Measurements from ENCODE around the gene ACER2.

The ACER2 gene

DNA sequence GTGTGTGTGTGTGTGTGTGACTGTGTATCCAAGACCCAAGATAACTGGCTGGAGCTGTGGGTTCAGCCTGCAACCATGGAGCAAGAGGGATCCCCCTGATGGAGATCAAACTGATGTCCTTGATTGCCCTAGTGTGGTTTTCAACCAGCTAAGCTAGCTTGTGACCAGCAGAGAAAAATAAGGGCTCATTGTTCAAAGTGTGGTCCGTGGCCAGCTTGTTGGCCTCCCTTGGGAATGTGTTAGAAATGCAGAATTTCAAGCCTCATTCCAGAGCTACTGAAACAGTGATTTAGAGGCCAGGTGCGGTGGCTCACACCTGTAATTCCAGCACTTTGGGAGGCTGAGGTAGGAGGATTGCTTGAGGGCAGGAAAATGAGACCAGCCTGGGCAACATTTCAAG lies 79.9 kb downstream of the ACER2 start:
- DNase-seq: no peak

DNA sequence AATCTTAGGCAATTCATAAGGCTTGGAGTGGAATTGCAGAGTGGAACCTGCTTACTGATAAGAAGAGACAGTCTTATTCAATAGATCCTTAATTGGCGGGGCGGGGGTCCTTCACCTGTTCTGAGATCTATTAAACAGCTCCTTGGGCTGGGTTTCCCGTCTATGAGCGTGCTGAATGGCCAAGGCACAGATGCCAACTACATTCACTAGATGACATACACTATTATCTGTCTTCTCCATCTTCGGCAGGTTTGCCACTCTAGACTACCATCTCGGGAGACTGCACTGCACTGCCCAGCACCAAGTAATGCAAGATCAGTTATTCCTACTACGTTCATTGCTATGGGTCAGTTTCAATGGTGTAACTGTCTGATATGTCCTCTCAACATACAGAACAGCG lies 81.5 kb downstream of the ACER2 start:
- DNase-seq: no peak

DNA sequence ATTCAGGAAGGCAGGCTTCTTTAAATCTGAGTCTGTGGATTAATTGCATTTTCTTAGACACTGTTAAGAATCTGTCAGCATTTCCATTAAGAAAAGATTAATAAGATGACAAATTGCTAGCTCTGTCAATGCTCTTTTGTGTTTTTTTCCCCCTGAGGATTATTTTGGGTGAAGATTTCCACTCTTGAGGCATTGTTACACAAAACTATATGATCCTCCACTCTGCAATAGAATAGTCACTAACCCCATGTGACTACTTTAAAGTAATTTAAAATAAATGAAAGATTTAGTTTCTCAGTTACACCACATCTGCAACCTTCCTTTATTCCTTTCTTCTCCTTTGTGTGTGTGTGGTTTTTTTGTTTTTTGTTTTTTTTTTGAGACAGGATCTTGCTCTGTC lies 82.0 kb downstream of the ACER2 start:
- DNase-seq: no peak

DNA sequence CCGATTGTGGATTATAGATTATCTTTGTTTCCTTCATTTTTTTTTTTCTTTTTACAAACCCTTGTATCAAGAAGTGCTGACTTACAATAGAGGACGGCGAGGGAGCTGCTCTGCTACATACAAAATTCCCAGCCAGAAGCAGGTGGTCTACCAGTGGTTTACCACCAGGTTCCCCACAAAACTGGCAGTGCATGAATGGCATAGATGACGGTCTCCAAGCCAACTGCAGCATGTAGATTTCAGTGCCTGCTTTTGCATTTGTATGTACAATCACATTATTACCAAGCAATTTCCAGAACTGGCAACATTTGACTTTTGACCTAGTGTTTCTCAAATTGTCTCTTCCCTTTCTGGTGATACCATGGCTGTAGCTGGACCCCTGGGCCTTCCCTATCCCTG lies 84.0 kb downstream of the ACER2 start:
- DNase-seq: no peak

DNA sequence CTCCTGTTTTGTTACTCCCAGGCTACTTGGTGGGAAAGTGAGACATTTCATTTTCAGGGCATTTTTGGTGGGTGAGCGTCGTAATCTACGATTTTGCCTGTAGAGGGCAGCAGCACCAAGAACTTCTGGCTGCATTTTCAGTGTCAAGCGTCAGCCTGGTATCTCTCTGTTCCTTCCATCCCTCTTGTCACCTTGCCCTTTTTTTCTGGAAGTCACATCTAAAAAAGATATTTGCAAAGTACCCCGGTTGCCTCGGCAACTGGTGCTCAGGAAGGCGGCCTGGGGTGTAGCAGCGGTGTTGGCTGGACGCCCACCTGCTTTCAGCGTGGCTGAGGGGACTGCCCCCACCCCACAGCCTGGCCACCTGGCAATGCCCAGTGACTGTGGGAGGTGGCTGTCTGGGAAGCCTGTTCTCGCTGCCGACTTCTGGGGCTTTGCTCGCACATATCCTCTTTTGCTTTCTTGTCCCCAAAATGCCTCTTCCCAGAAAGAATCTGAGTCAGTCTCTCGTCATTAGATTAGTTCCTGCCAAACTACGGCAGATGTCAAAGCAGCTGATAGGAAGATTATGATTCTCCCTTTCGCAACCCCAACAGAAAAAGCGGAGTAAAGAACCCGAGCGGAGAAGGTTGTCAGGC lies 84.5 kb downstream of the ACER2 start:
- DNase-seq: peak; percentile 56

DNA sequence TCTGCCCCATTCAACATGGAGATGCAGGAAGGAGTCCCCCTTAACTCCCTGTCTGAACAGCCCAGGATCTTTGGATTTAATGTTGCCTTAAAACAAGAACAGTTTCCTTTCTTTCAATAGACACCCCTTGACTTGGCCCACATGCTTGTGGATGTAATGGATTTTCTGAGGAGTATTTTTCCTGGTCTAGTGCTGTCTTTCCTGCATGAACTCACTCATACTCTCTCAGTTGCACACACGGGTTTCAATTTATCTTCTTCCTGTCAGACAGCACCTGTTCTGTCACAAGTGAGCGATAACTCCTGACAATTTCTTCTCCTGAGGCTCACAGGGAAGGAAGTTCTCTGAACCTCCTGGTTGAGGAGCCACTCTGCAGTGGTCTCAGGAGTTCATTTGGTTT lies 85.1 kb downstream of the ACER2 start:
- no peak for DNase-seq

DNA sequence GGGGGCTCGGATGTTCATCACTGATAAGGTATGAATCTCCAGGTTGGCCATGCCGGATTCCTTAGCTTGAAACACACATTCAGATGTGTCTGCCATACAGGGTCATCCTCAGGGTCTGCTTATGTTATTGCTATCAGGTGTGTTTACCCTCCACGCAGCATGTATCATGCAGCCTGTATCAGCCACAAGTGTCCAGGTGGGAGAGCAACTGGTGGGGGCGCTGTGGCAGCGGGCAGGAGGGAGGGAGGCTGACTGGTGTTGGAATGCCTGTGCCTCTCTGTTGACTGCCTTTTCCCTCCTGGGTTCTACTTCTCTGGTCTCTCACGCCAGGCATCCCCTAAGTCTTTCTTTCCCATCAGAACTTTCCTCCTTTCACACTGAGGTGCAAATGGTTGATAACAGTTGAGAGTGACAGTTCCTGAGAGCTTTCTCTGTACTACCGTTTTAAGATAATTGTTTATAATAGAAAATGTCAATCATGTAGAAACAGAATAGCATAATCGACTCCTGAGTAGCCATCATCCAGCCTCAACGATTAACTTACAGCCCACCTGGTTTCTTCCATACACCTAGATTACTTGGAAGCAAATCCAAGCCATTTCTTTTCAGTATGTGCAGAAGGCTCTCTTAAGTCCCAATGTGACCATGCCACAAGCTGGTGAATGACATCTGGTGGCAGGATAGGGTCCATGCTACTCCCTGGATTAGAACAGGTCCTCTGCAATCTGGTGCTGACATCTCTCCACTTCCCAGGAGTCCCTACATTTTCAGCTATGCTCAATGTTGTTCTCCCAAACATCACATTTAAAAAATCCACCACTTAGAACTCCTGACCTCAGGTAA lies 86.6 kb downstream of the ACER2 start:
- no peak for DNase-seq

DNA sequence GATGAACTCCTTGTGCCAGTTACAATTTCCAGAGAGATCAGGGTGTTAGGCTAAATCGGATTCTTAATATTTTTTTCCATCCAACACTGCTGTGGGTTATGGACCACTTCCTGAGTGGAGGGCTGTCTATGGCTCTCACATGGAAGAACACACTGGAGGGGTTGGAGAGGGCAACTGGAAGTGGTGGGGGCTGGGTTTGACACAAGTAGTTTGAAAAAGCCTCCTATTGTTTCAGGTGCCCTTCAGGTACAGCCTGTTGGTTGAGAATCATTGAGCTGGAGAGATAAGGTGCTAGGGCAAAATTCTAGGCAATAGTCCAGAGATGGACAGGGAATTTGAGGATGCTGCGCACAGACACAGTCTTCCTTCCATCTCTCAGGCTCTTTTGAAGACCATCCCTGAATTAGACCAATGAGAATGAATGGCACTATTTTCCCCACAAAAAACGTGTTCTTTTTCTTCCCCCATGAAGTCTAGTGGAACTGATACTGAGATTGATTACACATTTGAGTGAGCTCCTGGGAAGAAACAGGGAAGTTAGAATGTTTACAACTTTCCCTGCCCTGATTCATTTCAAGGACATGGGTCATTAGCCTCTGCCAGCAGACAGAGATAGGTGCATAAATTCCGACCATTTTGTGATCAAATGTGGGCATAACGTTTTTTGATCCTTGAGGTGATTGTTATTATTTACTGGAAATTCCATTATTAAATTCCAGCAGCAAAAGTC lies 87.7 kb downstream of the ACER2 start:
- no peak for DNase-seq

DNA sequence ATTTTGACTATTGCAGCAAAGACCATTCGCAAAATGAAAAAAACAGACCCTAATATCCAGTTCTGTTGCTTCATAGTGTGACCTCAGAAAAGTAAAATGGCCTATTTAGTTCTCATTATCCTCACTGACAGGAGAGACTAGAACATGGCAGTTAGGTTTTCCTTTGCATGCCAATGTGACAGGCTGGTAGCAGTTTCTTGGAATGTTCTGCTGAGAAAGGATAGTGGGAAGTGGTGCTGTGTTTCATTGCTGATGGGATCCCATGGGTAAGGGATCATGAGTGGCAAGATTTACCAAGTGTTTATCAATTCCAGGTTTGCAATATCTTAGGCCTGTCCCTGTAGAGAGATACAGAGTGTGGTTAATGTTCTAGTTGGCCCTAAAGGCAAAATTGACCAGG lies 88.5 kb downstream of the ACER2 start:
- DNase-seq: no peak

DNA sequence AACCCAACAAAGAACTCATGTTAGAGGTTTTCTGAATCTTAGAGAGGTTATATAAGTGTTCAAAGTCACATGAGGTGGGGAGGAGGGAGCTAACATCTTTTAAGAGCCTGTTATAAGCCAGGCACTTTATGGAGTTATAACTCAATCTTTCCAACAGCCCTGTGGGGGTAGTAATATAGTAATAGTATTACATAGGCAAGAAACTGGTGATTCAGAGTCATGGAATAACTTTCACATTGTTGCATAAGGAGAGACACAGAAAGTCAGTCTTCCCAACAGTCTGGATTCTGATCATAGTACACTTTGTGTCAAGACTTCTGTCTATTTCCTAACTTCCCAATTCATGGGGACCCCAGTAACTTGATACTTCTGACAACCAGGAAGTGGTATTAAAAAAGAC lies 89.2 kb downstream of the ACER2 start:
- peak; percentile 33 for DNase-seq
